K562 (cell line): ENCODE data around the gene CRTAP.

Experiments
- FOXA3 ChIP-seq, 2 experiments: fragments of 450-650 bp in 1 of 2; sonication (generic) in 1 of 2; formaldehyde crosslinking; IDR thresholded peaks in 1 of 2; conservative IDR thresholded peaks in 1 of 2; 2 replicates each; pipeline versions ENCODE4 v1.4.0 to v1.8.0; 2020 to 2022; ENCODE audit warnings: mild to moderate bottlenecking in 2 of 2, missing genetic modification reagents in 1 of 2
- NR3C1 ChIP-seq: sonication (generic); formaldehyde crosslinking; IDR thresholded peaks from 2 replicates; pipeline ENCODE4 v1.8.1; 2022; ENCODE audit warnings: missing genetic modification reagents
- POLR2A ChIP-seq: fragments of 450-650 bp; conservative IDR thresholded peaks from 2 replicates; pipeline ENCODE4 v1.6.1; 2016
- RBM34 ChIP-seq: fragments of 200-400 bp; formaldehyde crosslinking; IDR thresholded peaks from 2 replicates; pipeline ENCODE4 v1.6.1; 2018; ENCODE audit warnings: low read length, borderline replicate concordance; ENCODE audit not compliant: insufficient read depth
- SIN3A ChIP-seq, 2 experiments: fragments of 150-350 bp in 1 of 2; IDR thresholded peaks; 2 replicates each; pipeline ENCODE4 v1.6.1; 2011 to 2016; ENCODE audit warnings: borderline replicate concordance in 2 of 2, low read depth in 2 of 2, low read length in 2 of 2, mild to moderate bottlenecking in 2 of 2, moderate library complexity in 2 of 2; ENCODE audit not compliant: control insufficient read depth in 1 of 2
- TF ChIP-seq, protein P1 (sequence below), 3 experiments: IDR thresholded peaks in 2 of 3; conservative IDR thresholded peaks in 1 of 3; 2 replicates each; pipeline ENCODE4 v1.5.1; 2011 to 2012; ENCODE audit warnings: low read length in 3 of 3, mild to moderate bottlenecking in 3 of 3, control low read depth in 2 of 3, improper control_type of control experiment in 1 of 3, inconsistent platforms in 1 of 3, low read depth in 1 of 3, mixed read lengths in 1 of 3, moderate library complexity in 1 of 3; ENCODE audit not compliant: insufficient read depth in 2 of 3

DNA sequence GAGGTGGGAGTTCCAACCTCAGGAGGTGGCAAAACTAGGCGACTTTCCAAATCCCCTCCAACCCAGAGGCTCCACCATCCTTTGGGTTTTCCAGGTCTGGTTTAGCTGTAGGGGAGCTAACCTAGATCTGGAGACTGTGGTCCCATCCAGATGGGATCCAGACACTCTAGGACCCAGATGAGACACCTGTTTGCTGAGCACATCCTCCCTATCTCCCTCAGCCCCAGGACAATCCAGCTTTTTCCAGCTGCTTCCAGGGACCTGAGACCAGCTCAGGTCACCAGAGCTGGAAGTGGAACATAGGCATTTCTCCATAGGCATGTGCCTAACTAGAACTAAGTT lies 18.2 kb downstream of the CRTAP start:
- TF ChIP-seq POLR2A: no peak
- TF ChIP-seq NR3C1 (CRISPR knock-in tag): no peak
- TF ChIP-seq, protein P1, sequence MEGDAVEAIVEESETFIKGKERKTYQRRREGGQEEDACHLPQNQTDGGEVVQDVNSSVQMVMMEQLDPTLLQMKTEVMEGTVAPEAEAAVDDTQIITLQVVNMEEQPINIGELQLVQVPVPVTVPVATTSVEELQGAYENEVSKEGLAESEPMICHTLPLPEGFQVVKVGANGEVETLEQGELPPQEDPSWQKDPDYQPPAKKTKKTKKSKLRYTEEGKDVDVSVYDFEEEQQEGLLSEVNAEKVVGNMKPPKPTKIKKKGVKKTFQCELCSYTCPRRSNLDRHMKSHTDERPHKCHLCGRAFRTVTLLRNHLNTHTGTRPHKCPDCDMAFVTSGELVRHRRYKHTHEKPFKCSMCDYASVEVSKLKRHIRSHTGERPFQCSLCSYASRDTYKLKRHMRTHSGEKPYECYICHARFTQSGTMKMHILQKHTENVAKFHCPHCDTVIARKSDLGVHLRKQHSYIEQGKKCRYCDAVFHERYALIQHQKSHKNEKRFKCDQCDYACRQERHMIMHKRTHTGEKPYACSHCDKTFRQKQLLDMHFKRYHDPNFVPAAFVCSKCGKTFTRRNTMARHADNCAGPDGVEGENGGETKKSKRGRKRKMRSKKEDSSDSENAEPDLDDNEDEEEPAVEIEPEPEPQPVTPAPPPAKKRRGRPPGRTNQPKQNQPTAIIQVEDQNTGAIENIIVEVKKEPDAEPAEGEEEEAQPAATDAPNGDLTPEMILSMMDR (IDR thresholded peaks at IDR 0.05 in 2 of 3, conservative IDR thresholded peaks at IDR 0.05 in 1 of 3; ENCODE audit: insufficient read depth in 2 of 3, low read depth in 1 of 3, low read length in 3 of 3): no peak
- no peak for TF ChIP-seq SIN3A (IDR thresholded peaks at IDR 0.05; ENCODE audit: borderline replicate concordance in 2 of 2, control insufficient read depth in 1 of 2, low read depth in 2 of 2, low read length in 2 of 2)
- TF ChIP-seq FOXA3 (CRISPR knock-in tag; conservative IDR thresholded peaks at IDR 0.05 in 1 of 2, IDR thresholded peaks at IDR 0.05 in 1 of 2): no peak
- no peak for TF ChIP-seq RBM34
